Stimulated activated CD4-positive, alpha-beta T cell treated with anti-CD3 and anti-CD28 coated beads, TNF-alpha, amount 100 ng/mL, for 1 hour (primary cell): ENCODE results near the gene WNT9A.
"Not testable (repeated sequence)": the region's sequence is repeated elsewhere in the genome, so short reads cannot be mapped to it uniquely, and the experiment has no call there.

Experiments used
- DNase-seq, 3 donors: peaks; one replicate each; pipeline ENCODE4 v3.0.0-alpha.2; 2020; ENCODE audit warnings: low read depth in 3 of 3, low spot score in 1 of 3

The WNT9A gene

GRCh38 chr1:227887697-227888403 is 59.9 kb downstream of the WNT9A start:
- DNase-seq = no peak

GRCh38 chr1:227886993-227887696 is 60.6 kb downstream of the WNT9A start:
- no peak for DNase-seq

- no peak for DNase-seq
These were observed 61.2 kb downstream of the WNT9A start for GRCh38 chr1:227886503-227886961.

- DNase-seq = no peak
These were observed 61.9 kb downstream of the WNT9A start for GRCh38 chr1:227885648-227886502.

GRCh38 chr1:227885135-227885647 is 62.5 kb downstream of the WNT9A start:
- no peak for DNase-seq

GRCh38 chr1:227884370-227885134 is 63.2 kb downstream of the WNT9A start:
- no peak for DNase-seq

- no peak for DNase-seq
These were observed 64.0 kb downstream of the WNT9A start for GRCh38 chr1:227883641-227884301.

- no peak for DNase-seq
These were observed 64.6 kb downstream of the WNT9A start for GRCh38 chr1:227883073-227883520.

- no peak for DNase-seq
These were observed 67.3 kb downstream of the WNT9A start for GRCh38 chr1:227880342-227880924.

- DNase-seq = not testable (repeated sequence)
These were observed 69.9 kb downstream of the WNT9A start for GRCh38 chr1:227877810-227878209.

- not testable (repeated sequence) for DNase-seq
These were observed 75.8 kb downstream of the WNT9A start for GRCh38 chr1:227871892-227872291.

GRCh38 chr1:227870366-227870765 is 77.4 kb downstream of the WNT9A start:
- DNase-seq = no peak

GRCh38 chr1:227869851-227870305 is 77.9 kb downstream of the WNT9A start:
- DNase-seq = no peak

- DNase-seq = no peak
These were observed 78.4 kb downstream of the WNT9A start for GRCh38 chr1:227869279-227869842.
